RCC 7860 (cell line): ENCODE data around the gene ELOB.

Experiments
- DNase-seq: peaks from one replicate; pipeline ENCODE4 v3.0.0-alpha.2; 2015; ENCODE audit warnings: low spot score
- FAIRE-seq: peaks from 2 replicates; lab custom pipeline; 2012; peaks lifted over from hg19 to GRCh38; lab: Jason Lieb, UNC

ELOB gene

GRCh38 chr16:2777231-2777902 lies at the start of gene ELOB:
TSS of gene ELOB (minus strand) at chr16:2777280. CDS start at chr16:2777239, 41 bp downstream.
- FAIRE-seq, result no peak
- DNase-seq, result peak; percentile 59

- DNase-seq (no peak), FAIRE-seq (no peak)
These were observed 48.8 kb upstream of the ELOB start for GRCh38 chr16:2825906-2826305.

- no peak for FAIRE-seq
- no peak for DNase-seq
These were observed 48.1 kb upstream of the ELOB start for GRCh38 chr16:2825049-2825742.

- DNase-seq, result no peak
These were observed 47.5 kb upstream of the ELOB start for GRCh38 chr16:2824626-2825025.

GRCh38 chr16:2822496-2822895 lies 45.4 kb upstream of the ELOB start:
- FAIRE-seq (no peak), DNase-seq (no peak)

More at GRCh38 chr16:2824626-2825025, 47.5 kb upstream of the ELOB start:
- FAIRE-seq, result no peak

- DNase-seq (no peak), FAIRE-seq (no peak)
These were observed 45.0 kb upstream of the ELOB start for GRCh38 chr16:2822158-2822495.

GRCh38 chr16:2821487-2822157 lies 44.5 kb upstream of the ELOB start:
- DNase-seq (no peak), FAIRE-seq (no peak)

- DNase-seq (no peak), FAIRE-seq (no peak)
These were observed 43.9 kb upstream of the ELOB start for GRCh38 chr16:2820836-2821486.

GRCh38 chr16:2819939-2820835 lies 43.1 kb upstream of the ELOB start:
- no peak for DNase-seq
- no peak for FAIRE-seq

- FAIRE-seq (no peak), DNase-seq (no peak)
These were observed 42.3 kb upstream of the ELOB start for GRCh38 chr16:2819179-2819938.

- DNase-seq (no peak), FAIRE-seq (no peak)
These were observed 41.3 kb upstream of the ELOB start for GRCh38 chr16:2818272-2818876.

- no peak for FAIRE-seq
These were observed 40.5 kb upstream of the ELOB start for GRCh38 chr16:2817340-2818271.

GRCh38 chr16:2816751-2817339 lies 39.8 kb upstream of the ELOB start, which contains the start of gene PRSS21:
TSS of gene PRSS21 (plus strand) at chr16:2817237. CDS start at chr16:2817269, 32 bp downstream.
- no peak for DNase-seq
- no peak for FAIRE-seq

More at GRCh38 chr16:2817340-2818271, 40.5 kb upstream of the ELOB start:
- DNase-seq, result no peak

- no peak for FAIRE-seq
- DNase-seq, result no peak
These were observed 38.3 kb upstream of the ELOB start for GRCh38 chr16:2815299-2815771.

- FAIRE-seq, result no peak
- DNase-seq, result no peak
These were observed 37.6 kb upstream of the ELOB start for GRCh38 chr16:2814551-2815298.

- DNase-seq, result no peak
- no peak for FAIRE-seq
These were observed 36.7 kb upstream of the ELOB start for GRCh38 chr16:2813771-2814221.
